Measurements from ENCODE around the gene FTCDNL1.
A peak's percentile ranks its signal among the peaks of the same experiment; 100 is the strongest.

GRCh38 chr2:199739413-199740110 lies 111.4 kb downstream of the FTCDNL1 start:
- TF ChIP-seq CTCF (conservative IDR thresholded peaks at IDR 0.05) (peak; percentile 94), EZH2 (IDR thresholded peaks at IDR 0.05; ENCODE audit: low read depth) (no peak)

All from PC-9 (cell line).